Measurements from ENCODE around the gene TSPAN15.
"Not testable (repeated sequence)": the region's sequence is repeated elsewhere in the genome, so short reads cannot be mapped to it uniquely, and the experiment has no call there.

Gene TSPAN15

GRCh38 chr10:69527961-69528360, 76.7 kb downstream of the TSPAN15 start:
- H3K27ac ChIP-seq: no peak overlapping the region
- TF ChIP-seq CTCF (IDR thresholded peaks at IDR 0.05): no peak
- no peak overlapping the region for H3K4me3 ChIP-seq
- DNase-seq (ENCODE audit: low spot score): no peak

- no peak for TF ChIP-seq CTCF (IDR thresholded peaks at IDR 0.05)
- no peak overlapping the region for H3K27ac ChIP-seq
- no peak for DNase-seq (ENCODE audit: low spot score)
- no peak overlapping the region for H3K4me3 ChIP-seq
These were observed 82.4 kb downstream of the TSPAN15 start for GRCh38 chr10:69533658-69534057.

- not testable (repeated sequence) for DNase-seq (ENCODE audit: low spot score); H3K27ac ChIP-seq; H3K4me3 ChIP-seq
These were observed 85.3 kb downstream of the TSPAN15 start for GRCh38 chr10:69536521-69536920.

- no peak for DNase-seq (ENCODE audit: low spot score)
- no peak for TF ChIP-seq CTCF (IDR thresholded peaks at IDR 0.05)
- H3K4me3 ChIP-seq: no peak overlapping the region
- H3K27ac ChIP-seq: no peak overlapping the region
These were observed 86.2 kb downstream of the TSPAN15 start for GRCh38 chr10:69537449-69537848.

- Histone ChIP-seq H3K27ac (no peak overlapping the region), H3K4me3 (no peak overlapping the region)
- no peak for TF ChIP-seq CTCF (IDR thresholded peaks at IDR 0.05)
- no peak for DNase-seq (ENCODE audit: low spot score)
These were observed 87.2 kb downstream of the TSPAN15 start for GRCh38 chr10:69538461-69538860.

- DNase-seq (ENCODE audit: low spot score): no peak
- no peak for TF ChIP-seq CTCF (IDR thresholded peaks at IDR 0.05)
- no peak overlapping the region for H3K27ac ChIP-seq
- no peak overlapping the region for H3K4me3 ChIP-seq
These were observed 90.2 kb downstream of the TSPAN15 start for GRCh38 chr10:69541463-69541862.

- no peak for TF ChIP-seq CTCF (IDR thresholded peaks at IDR 0.05)
- Histone ChIP-seq H3K27ac (no peak overlapping the region), H3K4me3 (no peak overlapping the region)
- DNase-seq (ENCODE audit: low spot score): no peak
These were observed 98.7 kb downstream of the TSPAN15 start for GRCh38 chr10:69549959-69550358.

- Histone ChIP-seq H3K4me3 (no peak overlapping the region), H3K27ac (no peak overlapping the region)
- TF ChIP-seq CTCF (IDR thresholded peaks at IDR 0.05): no peak
- no peak for DNase-seq (ENCODE audit: low spot score)
These were observed 101.0 kb downstream of the TSPAN15 start for GRCh38 chr10:69552268-69552667.
